Panc1 (cell line): ENCODE measurements around the gene TMEM184A. TPM values are rescaled to one million over a fixed set of nuclear protein-coding genes. Genes with fewer than 3 reads are reported as not detected.

Experiments used
- ATAC-seq: fragments of 200-7000 bp; cut with Tn5 transposase; 2 replicates; pipeline ENCODE4 v1.9.1; 2020; ENCODE audit warnings: mild to moderate bottlenecking, moderate library complexity
- BruUV-seq: library from RNA; stranded (reverse); fragments of 400-500 nt; replicated peaks from 2 replicates; lab custom pipeline; 2021; lab: Mats Ljungman, UMichigan
- CTCF ChIA-PET: fragments of 300-600 bp; sonication (Branson Sonifier 250); formaldehyde crosslinking; loops from one replicate; lab custom pipeline; 2022; ENCODE audit warnings: antibody characterized with exemption; lab: Charles Lee
- POLR2A ChIA-PET: fragments of 300-600 bp; sonication (Branson Sonifier 250); formaldehyde crosslinking; loops from one replicate; lab custom pipeline; 2022; ENCODE audit warnings: antibody characterized with exemption; lab: Charles Lee
- DNase-seq: peaks from one replicate; pipeline ENCODE4 v3.0.0-alpha.2; 2010; ENCODE audit warnings: low read depth, low spot score
- H3K27ac ChIP-seq: 2 replicates; pipeline ENCODE4 v1.5.1; 2011; ENCODE audit warnings: mild to moderate bottlenecking, low read length, inconsistent platforms
- H3K27me3 ChIP-seq: fragments of 200-500 bp; sonication (Bioruptor generic); 2 replicates; pipeline ENCODE4 v1.6.0; 2014; ENCODE audit warnings: low read length, inconsistent platforms; ENCODE audit not compliant: control insufficient read depth, insufficient read depth
- H3K36me3 ChIP-seq: fragments of 200-500 bp; sonication (Bioruptor generic); 2 replicates; pipeline ENCODE4 v1.5.1; 2014; ENCODE audit warnings: inconsistent platforms, mild to moderate bottlenecking, low read length, moderate library complexity; ENCODE audit not compliant: control insufficient read depth, insufficient read depth
- H3K4me1 ChIP-seq: 2 replicates; pipeline ENCODE4 v1.5.1; 2011; ENCODE audit warnings: inconsistent platforms, mild to moderate bottlenecking, low read length, moderate library complexity; ENCODE audit not compliant: control insufficient read depth, insufficient read depth
- H3K4me3 ChIP-seq, 2 experiments: 2 replicates each; pipeline ENCODE4 v1.5.1; 2011 to 2012; ENCODE audit warnings: low read depth in 2 of 2, low read length in 2 of 2, mild to moderate bottlenecking in 2 of 2, inconsistent platforms in 1 of 2, moderate library complexity in 1 of 2
- H3K9me3 ChIP-seq: fragments of 200-500 bp; sonication (Bioruptor generic); 2 replicates; pipeline ENCODE4 v1.5.1; 2014; ENCODE audit warnings: low read depth, mild to moderate bottlenecking, inconsistent platforms, low read length, moderate library complexity; ENCODE audit not compliant: control insufficient read depth, insufficient read depth
- POLR2AphosphoS5 ChIP-seq: IDR thresholded peaks from 2 replicates; pipeline ENCODE4 v1.6.1; 2012; ENCODE audit warnings: mild to moderate bottlenecking, low read depth, low read length, moderate library complexity
- SIN3A ChIP-seq: IDR thresholded peaks from 2 replicates; pipeline ENCODE4 v1.6.1; 2012; ENCODE audit warnings: low read depth, mild to moderate bottlenecking, low read length, moderate library complexity, borderline replicate concordance; ENCODE audit not compliant: insufficient read depth
- TCF7L2 ChIP-seq: IDR thresholded peaks from 2 replicates; pipeline ENCODE4 v1.6.1; 2011; ENCODE audit warnings: mild to moderate bottlenecking, low read depth, low read length, inconsistent platforms
- in situ Hi-C: cut with HindIII; loops from 2 replicates; pipeline ENCODE4 v1.10.0; 2016; ENCODE audit warnings: low sequenced_read_pairs, low pct_unique_long_range_greater_than_20kb
- intact Hi-C: fragments of 100-400 bp; cut with micrococcal nuclease; formaldehyde crosslinking; loops from one replicate; pipeline ENCODE4 v1.10.0; 2022; ENCODE audit not compliant: unreplicated experiment
- total RNA-seq: library from RNA; stranded (reverse); gene quantifications from one replicate; pipeline ENCODE4 v1.2.1, GENCODE V29; 2021; ENCODE audit not compliant: unreplicated experiment
- TF ChIP-seq, protein P1 (sequence below): fragments of 450-650 bp; IDR thresholded peaks from 2 replicates; pipeline ENCODE4 v1.5.1; 2017; ENCODE audit warnings: mild to moderate bottlenecking
- TF ChIP-seq, protein P2 (sequence below), 2 experiments: IDR thresholded peaks; 2 replicates each; pipeline ENCODE4 v1.6.1; 2011 to 2012; ENCODE audit warnings: low read depth in 2 of 2, control low read depth in 1 of 2, low read length in 1 of 2, mild to moderate bottlenecking in 1 of 2, moderate library complexity in 1 of 2; ENCODE audit not compliant: insufficient read depth in 1 of 2

TMEM184A gene
- total RNA-seq, 1 experiment from 2014 or later = 9.2 TPM

DNA sequence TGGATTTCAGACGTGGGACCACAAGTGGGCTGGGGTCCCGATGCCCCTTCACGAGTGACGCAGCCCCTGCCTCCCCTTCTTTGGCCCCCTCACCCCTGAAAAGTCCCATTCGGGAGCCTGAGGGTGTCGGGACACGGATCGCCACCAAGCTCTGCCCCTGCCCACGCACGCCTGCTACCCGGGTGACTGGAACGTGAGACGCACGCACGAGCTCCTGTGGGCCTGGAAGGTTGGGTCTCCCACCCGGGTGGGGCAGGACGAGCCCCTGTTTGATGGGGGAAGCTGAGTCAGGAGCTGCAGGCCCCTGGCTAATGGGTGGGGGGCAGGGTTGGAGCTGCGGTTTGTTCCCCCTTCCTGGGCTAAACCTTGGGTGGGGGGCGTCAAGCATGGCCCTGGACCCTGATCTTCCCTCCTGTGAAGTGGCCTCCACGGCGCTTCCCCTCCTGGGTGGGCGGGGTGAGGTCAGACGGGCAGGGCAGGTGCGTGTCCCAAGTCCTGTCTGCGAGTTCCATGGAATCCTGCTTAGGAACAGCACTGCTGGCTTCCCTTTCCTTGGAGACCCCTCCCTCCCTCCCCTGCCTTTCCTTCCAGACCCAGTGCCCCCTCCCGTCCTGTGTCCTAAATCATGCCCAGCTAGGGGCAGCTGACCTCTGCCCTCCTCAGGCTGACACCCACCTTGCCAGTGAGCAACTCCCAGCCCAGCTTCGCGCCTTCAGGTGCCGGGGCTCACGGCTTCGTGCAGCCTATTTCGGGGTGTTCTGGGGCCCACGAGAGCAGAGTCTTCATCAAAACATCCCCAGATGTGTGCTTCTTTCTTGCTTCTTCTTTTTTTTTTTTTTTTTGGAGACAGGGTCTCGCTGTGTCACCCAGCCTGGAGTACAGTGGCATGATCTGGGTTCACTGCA is 5.3 kb upstream of the TMEM184A start:
- no peak overlapping the region for H3K27ac ChIP-seq
- POLR2A ChIA-PET = no interaction called here
- H3K4me1 ChIP-seq = peaks cover 13% of the 10 kb centered on the region
- in situ Hi-C loops = no loop called here
- TF ChIP-seq SIN3A = no peak
- no peak for TF ChIP-seq POLR2AphosphoS5
- TF ChIP-seq, protein P1, sequence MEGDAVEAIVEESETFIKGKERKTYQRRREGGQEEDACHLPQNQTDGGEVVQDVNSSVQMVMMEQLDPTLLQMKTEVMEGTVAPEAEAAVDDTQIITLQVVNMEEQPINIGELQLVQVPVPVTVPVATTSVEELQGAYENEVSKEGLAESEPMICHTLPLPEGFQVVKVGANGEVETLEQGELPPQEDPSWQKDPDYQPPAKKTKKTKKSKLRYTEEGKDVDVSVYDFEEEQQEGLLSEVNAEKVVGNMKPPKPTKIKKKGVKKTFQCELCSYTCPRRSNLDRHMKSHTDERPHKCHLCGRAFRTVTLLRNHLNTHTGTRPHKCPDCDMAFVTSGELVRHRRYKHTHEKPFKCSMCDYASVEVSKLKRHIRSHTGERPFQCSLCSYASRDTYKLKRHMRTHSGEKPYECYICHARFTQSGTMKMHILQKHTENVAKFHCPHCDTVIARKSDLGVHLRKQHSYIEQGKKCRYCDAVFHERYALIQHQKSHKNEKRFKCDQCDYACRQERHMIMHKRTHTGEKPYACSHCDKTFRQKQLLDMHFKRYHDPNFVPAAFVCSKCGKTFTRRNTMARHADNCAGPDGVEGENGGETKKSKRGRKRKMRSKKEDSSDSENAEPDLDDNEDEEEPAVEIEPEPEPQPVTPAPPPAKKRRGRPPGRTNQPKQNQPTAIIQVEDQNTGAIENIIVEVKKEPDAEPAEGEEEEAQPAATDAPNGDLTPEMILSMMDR = no peak
- no peak for TF ChIP-seq TCF7L2
- TF ChIP-seq, protein P2, sequence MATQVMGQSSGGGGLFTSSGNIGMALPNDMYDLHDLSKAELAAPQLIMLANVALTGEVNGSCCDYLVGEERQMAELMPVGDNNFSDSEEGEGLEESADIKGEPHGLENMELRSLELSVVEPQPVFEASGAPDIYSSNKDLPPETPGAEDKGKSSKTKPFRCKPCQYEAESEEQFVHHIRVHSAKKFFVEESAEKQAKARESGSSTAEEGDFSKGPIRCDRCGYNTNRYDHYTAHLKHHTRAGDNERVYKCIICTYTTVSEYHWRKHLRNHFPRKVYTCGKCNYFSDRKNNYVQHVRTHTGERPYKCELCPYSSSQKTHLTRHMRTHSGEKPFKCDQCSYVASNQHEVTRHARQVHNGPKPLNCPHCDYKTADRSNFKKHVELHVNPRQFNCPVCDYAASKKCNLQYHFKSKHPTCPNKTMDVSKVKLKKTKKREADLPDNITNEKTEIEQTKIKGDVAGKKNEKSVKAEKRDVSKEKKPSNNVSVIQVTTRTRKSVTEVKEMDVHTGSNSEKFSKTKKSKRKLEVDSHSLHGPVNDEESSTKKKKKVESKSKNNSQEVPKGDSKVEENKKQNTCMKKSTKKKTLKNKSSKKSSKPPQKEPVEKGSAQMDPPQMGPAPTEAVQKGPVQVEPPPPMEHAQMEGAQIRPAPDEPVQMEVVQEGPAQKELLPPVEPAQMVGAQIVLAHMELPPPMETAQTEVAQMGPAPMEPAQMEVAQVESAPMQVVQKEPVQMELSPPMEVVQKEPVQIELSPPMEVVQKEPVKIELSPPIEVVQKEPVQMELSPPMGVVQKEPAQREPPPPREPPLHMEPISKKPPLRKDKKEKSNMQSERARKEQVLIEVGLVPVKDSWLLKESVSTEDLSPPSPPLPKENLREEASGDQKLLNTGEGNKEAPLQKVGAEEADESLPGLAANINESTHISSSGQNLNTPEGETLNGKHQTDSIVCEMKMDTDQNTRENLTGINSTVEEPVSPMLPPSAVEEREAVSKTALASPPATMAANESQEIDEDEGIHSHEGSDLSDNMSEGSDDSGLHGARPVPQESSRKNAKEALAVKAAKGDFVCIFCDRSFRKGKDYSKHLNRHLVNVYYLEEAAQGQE (IDR thresholded peaks at IDR 0.05; ENCODE audit: insufficient read depth in 1 of 2, low read depth in 2 of 2, low read length in 1 of 2) = no peak
- no peaks in the 10 kb centered on the region for H3K36me3 ChIP-seq
- CTCF ChIA-PET = no interaction called here
- ATAC-seq (no peak), DNase-seq (no peak)
- H3K27me3 ChIP-seq = no peaks in the 10 kb centered on the region
- H3K4me3 ChIP-seq = no peak overlapping the region
- BruUV-seq = no TSS peak
- intact Hi-C loops = no loop called here
- H3K9me3 ChIP-seq = no peaks in the 10 kb centered on the region

DNA sequence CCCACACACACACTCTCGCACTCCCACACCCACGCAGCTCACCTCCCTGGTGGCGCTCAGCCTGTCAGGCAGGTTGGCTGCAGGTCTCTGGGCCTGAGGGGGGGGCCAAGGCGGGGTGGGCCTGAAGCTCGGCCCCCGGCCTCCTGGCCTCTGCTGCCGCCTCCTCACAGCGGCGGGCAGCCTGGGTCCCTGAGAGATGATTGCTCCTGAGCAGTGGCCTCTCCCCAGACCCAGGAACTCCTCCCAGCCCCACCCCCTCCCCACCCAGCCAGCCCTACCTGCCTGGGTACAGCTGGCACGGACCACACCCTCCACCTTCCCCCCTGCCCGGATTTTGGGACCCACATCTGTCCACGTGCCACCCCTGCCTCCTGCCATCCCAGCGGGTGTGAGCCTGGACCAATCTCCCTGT is 4.6 kb upstream of the TMEM184A start:
- H3K27ac ChIP-seq = no peak overlapping the region
- peaks cover 20% of the 10 kb centered on the region for H3K4me1 ChIP-seq
- DNase-seq (no peak), ATAC-seq (no peak)
- ChIA-PET POLR2A (no interaction called here), CTCF (interaction anchor here (0.5 kb wide), 1 partner anchor 1298 kb away, joined by 3 read pairs; no protein-coding TSS in a partner anchor)
- no peak overlapping the region for H3K4me3 ChIP-seq
- TF ChIP-seq POLR2AphosphoS5 (no peak), TCF7L2 (no peak), SIN3A (no peak)
- TF ChIP-seq, protein P2 (IDR thresholded peaks at IDR 0.05; ENCODE audit: insufficient read depth in 1 of 2, low read depth in 2 of 2, low read length in 1 of 2) = no peak
- TF ChIP-seq, protein P1 = no peak
- in situ Hi-C loops = no loop called here
- intact Hi-C loops = no loop called here
- no peaks in the 10 kb centered on the region for H3K36me3 ChIP-seq
- no TSS peak for BruUV-seq
- no peaks in the 10 kb centered on the region for H3K9me3 ChIP-seq
- no peaks in the 10 kb centered on the region for H3K27me3 ChIP-seq
